HUES64 (cell line): ENCODE data around the gene LRRC51.
"Not testable (repeated sequence)": the region's sequence is repeated elsewhere in the genome, so short reads cannot be mapped to it uniquely, and the experiment has no call there.

Experiments used
- H3K27ac ChIP-seq: 2 replicates; pipeline ENCODE4 v1.7.0; 2013; ENCODE audit warnings: low read depth, low read length, inconsistent platforms
- H3K27me3 ChIP-seq: 2 replicates; pipeline ENCODE4 v1.6.1; 2013; ENCODE audit warnings: mild to moderate bottlenecking, low read length; ENCODE audit not compliant: insufficient read depth
- H3K36me3 ChIP-seq: 2 replicates; pipeline ENCODE4 v1.6.1; 2013; ENCODE audit warnings: mild to moderate bottlenecking, low read length; ENCODE audit not compliant: insufficient read depth
- H3K4me1 ChIP-seq: 2 replicates; pipeline ENCODE4 v1.6.1; 2013; ENCODE audit warnings: mild to moderate bottlenecking, low read length, moderate library complexity; ENCODE audit not compliant: insufficient read depth
- H3K4me3 ChIP-seq: 2 replicates; pipeline ENCODE4 v1.5.1; 2013; ENCODE audit warnings: mild to moderate bottlenecking, low read length, moderate library complexity
- H3K9ac ChIP-seq: 2 replicates; pipeline ENCODE4 v1.6.1; 2013; ENCODE audit warnings: mild to moderate bottlenecking, low read depth, low read length
- H3K9me3 ChIP-seq: 2 replicates; pipeline ENCODE4 v1.6.1; 2013; ENCODE audit warnings: low read depth, low read length; ENCODE audit not compliant: insufficient read depth
- WGBS: fragments of 150-250, 120-280 bp; methylation state at CpG from one replicate; pipeline ENCODE4 v1.1.7; 2013; ENCODE audit warnings: missing lambda C conversion rate; 5-methylcytosine and 5-hydroxymethylcytosine counted together

LRRC51 gene

GRCh38 chr11:72141066-72141465, 60.4 kb downstream of the LRRC51 start:
- H3K36me3 ChIP-seq = no peaks in the 10 kb centered on the region
- 77% methylated on average over 2 of the region's 3 CpGs for WGBS
- H3K9me3 ChIP-seq = no peaks in the 10 kb centered on the region
- H3K4me3 ChIP-seq = no peak overlapping the region
- no peaks in the 10 kb centered on the region for H3K4me1 ChIP-seq
- no peak overlapping the region for H3K27ac ChIP-seq
- H3K27me3 ChIP-seq = no peaks in the 10 kb centered on the region
- no peak overlapping the region for H3K9ac ChIP-seq

GRCh38 chr11:72142086-72142485, 61.4 kb downstream of the LRRC51 start:
- not testable (repeated sequence) for H3K36me3 ChIP-seq, H3K4me1 ChIP-seq, H3K9ac ChIP-seq, H3K9me3 ChIP-seq, H3K27ac ChIP-seq, H3K4me3 ChIP-seq, H3K27me3 ChIP-seq
- WGBS = 56% methylated on average over 1 of the region's 1 CpG

- not testable (repeated sequence) for H3K4me1 ChIP-seq, H3K27ac ChIP-seq
- no CpG with 5 or more reads among the region's 1 CpG for WGBS
These were observed 61.9 kb downstream of the LRRC51 start for GRCh38 chr11:72142543-72142942.

GRCh38 chr11:72144807-72145565, 64.3 kb downstream of the LRRC51 start:
- H3K4me3 ChIP-seq = no peak overlapping the region
- no peaks in the 10 kb centered on the region for H3K36me3 ChIP-seq
- no peaks in the 10 kb centered on the region for H3K4me1 ChIP-seq
- no peak overlapping the region for H3K9ac ChIP-seq
- no peak overlapping the region for H3K27ac ChIP-seq
- H3K27me3 ChIP-seq = no peaks in the 10 kb centered on the region
- 95% methylated on average over 4 of the region's 4 CpGs for WGBS
- no peaks in the 10 kb centered on the region for H3K9me3 ChIP-seq

More at GRCh38 chr11:72142543-72142942, 61.9 kb downstream of the LRRC51 start:
- not testable (repeated sequence) for H3K4me3 ChIP-seq, H3K9ac ChIP-seq, H3K9me3 ChIP-seq, H3K27me3 ChIP-seq, H3K36me3 ChIP-seq
